ENCODE results near the gene SORT1.
A peak's percentile ranks its signal among the peaks of the same experiment; 100 is the strongest.
"Not testable (repeated sequence)": the region's sequence is repeated elsewhere in the genome, so short reads cannot be mapped to it uniquely, and the experiment has no call there.

The SORT1 gene

DNA sequence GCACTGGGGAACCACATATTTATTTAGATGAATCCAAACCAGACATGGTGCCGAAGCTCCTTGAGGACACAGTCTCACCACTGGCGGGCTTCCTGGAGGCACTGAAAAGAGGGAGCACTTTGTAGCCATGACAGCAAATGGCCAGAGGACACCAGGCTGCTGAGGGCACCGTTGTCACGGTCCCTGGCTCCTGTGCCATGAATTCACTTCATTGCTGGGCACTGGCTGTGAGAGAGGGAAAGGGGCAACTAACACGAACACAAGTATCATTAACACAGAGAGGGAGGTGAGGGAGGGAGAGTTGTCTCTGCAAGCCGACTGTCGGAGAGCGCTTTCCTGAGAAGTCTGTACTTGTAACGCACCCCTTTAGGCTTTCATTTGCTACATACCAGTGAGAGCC, 105.4 kb downstream of the SORT1 start:
- Mint-ChIP-seq H3K4me3 (no peak overlapping the region), H3K27ac (no peak overlapping the region), H3K4me1 (ENCODE audit: low read depth) (no peaks in the 10 kb centered on the region), H3K27me3 (peaks cover 4% of the 10 kb centered on the region), H3K36me3 (ENCODE audit: low read depth) (no peaks in the 10 kb centered on the region), H3K9me3 (no peaks in the 10 kb centered on the region)

DNA sequence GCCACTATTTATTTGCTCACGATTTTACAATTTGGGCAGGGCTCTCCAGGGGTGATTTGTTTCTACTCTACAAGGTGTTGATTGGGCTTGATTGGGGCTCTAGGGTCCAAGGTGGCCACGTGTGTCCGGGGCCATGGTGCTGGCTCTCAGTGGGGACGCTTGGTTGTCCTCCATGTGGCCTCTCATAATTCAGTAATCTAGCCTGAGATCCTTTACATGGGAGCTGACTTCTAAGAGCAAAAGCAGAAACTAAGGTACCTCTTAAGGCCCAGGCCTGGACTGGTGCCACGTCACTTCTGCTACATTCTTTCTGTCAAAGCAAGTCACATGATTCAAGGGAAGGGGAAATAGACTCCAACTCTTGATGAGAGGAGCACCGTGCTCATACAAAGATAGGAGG, 106.7 kb downstream of the SORT1 start:
- Mint-ChIP-seq H3K9me3 (no peaks in the 10 kb centered on the region), H3K27ac (no peak overlapping the region), H3K36me3 (ENCODE audit: low read depth) (no peaks in the 10 kb centered on the region), H3K4me1 (ENCODE audit: low read depth) (no peaks in the 10 kb centered on the region), H3K4me3 (no peak overlapping the region), H3K27me3 (peaks cover 4% of the 10 kb centered on the region)

DNA sequence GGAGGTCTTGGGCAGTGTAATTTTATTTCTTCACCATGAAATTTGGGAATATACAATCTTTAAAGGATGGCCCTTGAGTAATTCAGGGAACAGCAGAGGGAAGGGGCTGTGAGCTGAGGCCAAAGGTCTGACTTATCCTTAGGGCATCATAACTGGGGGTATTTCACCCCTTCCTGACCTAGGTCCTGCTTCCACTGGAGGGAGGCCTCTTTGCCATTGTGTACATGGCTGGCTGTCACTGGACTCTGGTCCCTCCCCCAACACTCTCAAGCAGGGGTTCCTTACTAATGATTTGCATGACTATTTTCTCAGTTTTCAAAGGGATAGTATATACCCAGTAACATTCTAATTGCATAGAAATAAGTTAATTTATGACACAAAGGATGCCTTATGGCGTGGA, 107.6 kb downstream of the SORT1 start:
- no peak overlapping the region for H3K4me3 Mint-ChIP-seq
- no peaks in the 10 kb centered on the region for H3K36me3 Mint-ChIP-seq (ENCODE audit: low read depth)
- no peaks in the 10 kb centered on the region for H3K9me3 Mint-ChIP-seq
- H3K27ac Mint-ChIP-seq, result no peak overlapping the region
- H3K4me1 Mint-ChIP-seq (ENCODE audit: low read depth), result no peaks in the 10 kb centered on the region
- H3K27me3 Mint-ChIP-seq, result peaks cover 4% of the 10 kb centered on the region

DNA sequence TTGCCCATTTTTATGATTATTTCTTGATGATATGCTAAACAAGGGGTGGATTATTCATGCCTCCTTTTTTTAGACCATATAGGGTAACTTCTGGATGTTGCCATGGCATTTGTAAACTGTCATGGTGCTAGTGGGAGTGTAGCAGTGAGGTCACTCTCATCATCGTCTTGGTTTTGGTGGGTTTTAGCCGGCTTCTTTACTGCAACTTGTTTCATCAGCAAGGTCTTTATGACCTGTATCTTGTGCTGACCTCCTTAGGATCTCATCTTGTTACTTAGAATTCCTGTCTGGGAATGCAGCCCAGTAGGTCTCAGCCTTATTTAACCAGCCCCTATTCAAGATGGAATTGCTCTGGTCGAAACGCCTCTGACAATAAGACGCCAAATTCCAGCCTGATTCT, 111.0 kb downstream of the SORT1 start:
- not testable (repeated sequence) for H3K36me3 Mint-ChIP-seq (ENCODE audit: low read depth); H3K4me3 Mint-ChIP-seq; H3K9me3 Mint-ChIP-seq; H3K27ac Mint-ChIP-seq; H3K27me3 Mint-ChIP-seq
- peaks cover 21% of the 10 kb centered on the region for H3K4me1 Mint-ChIP-seq (ENCODE audit: low read depth)

DNA sequence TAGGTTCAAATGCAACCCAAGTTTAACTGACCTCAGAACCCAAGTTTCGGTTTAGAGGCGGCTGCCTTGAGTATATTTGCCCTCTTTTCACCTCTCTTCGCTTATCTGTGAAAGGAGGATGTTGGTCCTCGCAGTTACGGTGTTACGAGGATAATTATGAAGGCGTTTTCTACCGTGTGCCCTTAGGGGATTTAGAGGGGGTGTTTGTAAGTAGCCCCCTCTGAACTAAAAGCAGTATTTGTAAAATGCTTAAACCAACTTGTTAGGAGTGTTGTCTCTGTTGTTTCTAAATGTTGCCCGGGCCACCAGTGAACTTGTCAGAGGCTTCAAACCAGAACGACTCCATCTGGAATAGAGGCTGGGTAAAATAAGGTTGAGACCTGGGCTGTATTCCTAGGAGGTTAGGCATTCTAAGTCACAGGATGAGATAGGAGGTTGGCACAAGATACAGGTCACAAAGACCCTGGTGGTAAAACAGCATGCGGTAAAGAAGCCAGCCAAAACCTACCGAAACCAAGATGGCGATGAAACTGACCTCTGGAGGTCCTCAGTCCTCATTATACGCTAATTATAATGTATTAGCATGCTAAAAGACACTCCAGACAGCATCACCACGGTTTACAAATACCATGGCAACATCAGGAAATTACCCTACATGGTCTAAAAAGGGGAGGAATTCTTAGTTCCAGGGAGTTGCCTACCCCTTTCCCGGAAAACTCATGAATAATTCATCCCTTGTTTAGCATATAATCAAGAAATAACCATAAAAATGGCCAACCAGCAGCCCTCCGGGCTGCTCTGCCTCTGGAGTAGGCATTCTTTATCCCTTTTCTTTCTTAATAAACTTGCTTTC, 113.7 kb downstream of the SORT1 start:
- Mint-ChIP-seq H3K4me1 (ENCODE audit: low read depth) (peaks cover 21% of the 10 kb centered on the region), H3K4me3 (peak overlapping the region; percentile 91), H3K9me3 (no peaks in the 10 kb centered on the region), H3K36me3 (ENCODE audit: low read depth) (no peaks in the 10 kb centered on the region), H3K27ac (peak overlapping the region; percentile 71), H3K27me3 (peaks cover 4% of the 10 kb centered on the region)

DNA sequence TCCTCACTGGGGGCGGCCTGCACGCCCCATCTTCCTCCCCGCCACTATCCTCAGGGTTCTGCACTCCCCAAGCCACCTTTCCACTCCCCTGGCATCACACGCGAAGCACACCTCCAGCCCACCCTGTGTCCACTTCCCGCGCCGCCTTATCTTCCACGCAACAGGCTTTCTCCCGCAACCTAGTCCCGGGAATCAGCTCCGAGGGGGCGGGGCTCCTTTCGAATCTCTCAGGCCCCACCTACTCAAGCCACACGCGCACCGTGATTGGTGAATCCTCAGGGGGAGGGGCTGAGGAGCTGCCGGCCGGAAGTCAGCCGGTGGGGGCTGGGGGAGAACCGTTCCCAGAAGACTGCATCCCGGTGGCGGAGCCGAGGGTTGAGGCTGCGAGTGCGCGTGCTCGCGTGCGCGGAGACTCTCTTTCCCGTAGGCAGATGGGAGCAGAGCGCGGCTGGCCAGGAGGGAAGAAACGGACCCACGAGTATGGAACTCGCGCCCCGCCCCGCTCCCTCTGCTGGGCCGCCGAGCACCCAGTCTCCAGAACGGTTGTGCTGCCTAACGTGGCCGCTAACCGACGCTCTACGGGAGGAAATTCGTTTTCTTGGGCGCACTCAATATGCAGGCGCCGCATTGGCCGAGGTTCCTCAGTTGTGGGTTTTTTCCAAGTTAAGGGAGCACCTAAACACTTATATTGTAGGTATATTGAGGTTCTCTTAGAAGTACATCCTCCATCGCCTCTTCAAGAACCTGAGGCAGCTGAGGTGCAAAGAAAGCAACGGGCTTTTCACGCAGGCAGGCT, 114.6 kb downstream of the SORT1 start, which contains the start of gene PSRC1:
PSRC1 (minus strand) TSS at position 194 of the 796 bp plus-strand sequence.
- Mint-ChIP-seq H3K4me3 (peak within 1 kb of the TSS; percentile 91), H3K9me3 (no peaks in the 10 kb centered on the region), H3K36me3 (ENCODE audit: low read depth) (no peaks in the 10 kb centered on the region), H3K4me1 (ENCODE audit: low read depth) (peaks cover 21% of the 10 kb centered on the region), H3K27me3 (no peaks in the 10 kb centered on the region), H3K27ac (peak within 1 kb of the TSS; percentile 71)

DNA sequence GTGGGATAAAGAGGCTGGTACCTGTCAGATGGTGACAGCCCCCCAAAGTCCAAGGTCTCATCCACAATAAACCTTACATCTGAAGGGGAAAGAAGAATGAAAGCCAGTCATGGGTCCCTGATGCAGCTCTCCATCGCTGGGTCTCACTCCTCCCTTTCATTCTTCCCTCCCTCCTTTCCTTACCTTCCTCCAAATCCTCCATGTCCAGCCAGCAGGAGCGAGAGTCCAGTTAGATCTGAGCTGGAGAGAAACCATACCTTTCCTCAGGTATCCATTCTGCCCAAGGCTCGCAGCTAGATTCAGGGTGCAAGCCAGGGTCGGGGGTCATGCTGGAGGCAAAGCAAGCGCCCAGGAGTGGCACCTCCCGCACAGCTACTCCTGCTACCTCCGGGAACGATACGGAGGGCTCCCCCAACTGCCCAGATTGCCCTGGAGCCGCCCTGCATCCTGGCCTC, 115.2 kb downstream of the SORT1 start:
- peak overlapping the region; percentile 71 for H3K27ac Mint-ChIP-seq
- H3K4me1 Mint-ChIP-seq (ENCODE audit: low read depth), result peaks cover 21% of the 10 kb centered on the region
- H3K4me3 Mint-ChIP-seq, result peak overlapping the region; percentile 91
- H3K9me3 Mint-ChIP-seq, result no peaks in the 10 kb centered on the region
- H3K36me3 Mint-ChIP-seq (ENCODE audit: low read depth), result no peaks in the 10 kb centered on the region
- no peaks in the 10 kb centered on the region for H3K27me3 Mint-ChIP-seq

DNA sequence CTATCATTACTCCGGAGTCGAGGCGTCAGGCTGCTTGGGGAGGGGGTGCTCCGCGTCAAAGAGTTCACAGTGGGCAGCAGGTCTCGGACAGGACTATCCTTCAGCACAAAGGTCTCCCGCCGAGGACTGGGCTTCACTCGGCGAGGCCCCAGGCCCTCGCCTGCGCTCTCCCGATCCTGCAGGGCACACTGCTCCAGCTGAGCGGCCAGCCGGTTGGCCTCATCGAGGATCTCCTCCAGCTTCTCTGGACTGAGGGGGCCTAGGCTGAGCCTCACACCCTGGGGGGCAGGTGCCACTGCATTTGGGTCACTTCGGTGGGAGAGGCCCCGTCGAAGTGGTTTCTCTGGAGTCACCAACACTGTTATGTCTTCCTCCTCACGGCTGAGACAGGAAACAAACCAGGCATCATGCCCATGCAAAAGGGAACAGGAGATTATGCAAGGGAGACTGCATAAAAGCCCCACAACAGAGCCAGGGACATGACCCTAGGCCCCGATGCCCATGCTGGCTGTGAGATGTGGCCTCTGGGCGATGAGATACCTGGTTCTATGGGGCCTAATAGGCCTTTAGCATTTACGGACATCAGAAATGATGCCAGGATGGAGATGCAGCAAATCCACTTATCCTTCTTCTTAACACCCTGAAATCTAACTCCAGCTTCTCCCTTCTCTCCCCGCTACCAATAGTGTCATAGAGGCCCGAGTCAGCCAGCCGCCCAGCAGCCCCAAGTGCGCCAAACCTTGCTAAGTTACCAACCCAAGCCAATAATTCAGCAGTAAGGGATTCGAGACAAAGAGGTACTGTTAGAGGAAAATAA, 115.8 kb downstream of the SORT1 start:
- Mint-ChIP-seq H3K27me3 (no peaks in the 10 kb centered on the region), H3K4me3 (peak overlapping the region; percentile 91), H3K9me3 (no peaks in the 10 kb centered on the region), H3K36me3 (ENCODE audit: low read depth) (no peaks in the 10 kb centered on the region), H3K27ac (no peak overlapping the region), H3K4me1 (ENCODE audit: low read depth) (peaks cover 24% of the 10 kb centered on the region)

DNA sequence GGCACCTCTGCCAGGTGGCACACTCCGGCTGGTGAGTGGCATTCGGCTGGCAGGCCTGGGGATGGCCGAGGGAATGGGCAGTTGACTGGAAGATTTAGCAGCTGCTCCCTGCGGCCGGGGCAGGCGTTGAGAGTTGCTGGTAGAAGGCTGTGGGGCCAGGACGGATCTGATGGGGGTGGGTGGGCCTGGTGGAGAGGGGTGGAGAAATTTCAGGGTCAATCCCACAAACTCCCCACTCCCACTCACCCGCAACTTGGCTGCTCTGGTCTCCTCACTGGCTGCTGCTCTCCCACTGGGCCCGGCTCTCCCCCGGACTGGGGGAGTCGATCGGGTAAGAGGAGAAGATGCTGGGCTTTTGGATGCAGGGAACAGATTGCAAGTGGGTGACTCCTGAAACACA, 116.9 kb downstream of the SORT1 start:
- Mint-ChIP-seq H3K4me1 (ENCODE audit: low read depth) (peaks cover 24% of the 10 kb centered on the region), H3K36me3 (ENCODE audit: low read depth) (no peaks in the 10 kb centered on the region), H3K4me3 (no peak overlapping the region), H3K27ac (no peak overlapping the region), H3K9me3 (no peaks in the 10 kb centered on the region), H3K27me3 (no peaks in the 10 kb centered on the region)

DNA sequence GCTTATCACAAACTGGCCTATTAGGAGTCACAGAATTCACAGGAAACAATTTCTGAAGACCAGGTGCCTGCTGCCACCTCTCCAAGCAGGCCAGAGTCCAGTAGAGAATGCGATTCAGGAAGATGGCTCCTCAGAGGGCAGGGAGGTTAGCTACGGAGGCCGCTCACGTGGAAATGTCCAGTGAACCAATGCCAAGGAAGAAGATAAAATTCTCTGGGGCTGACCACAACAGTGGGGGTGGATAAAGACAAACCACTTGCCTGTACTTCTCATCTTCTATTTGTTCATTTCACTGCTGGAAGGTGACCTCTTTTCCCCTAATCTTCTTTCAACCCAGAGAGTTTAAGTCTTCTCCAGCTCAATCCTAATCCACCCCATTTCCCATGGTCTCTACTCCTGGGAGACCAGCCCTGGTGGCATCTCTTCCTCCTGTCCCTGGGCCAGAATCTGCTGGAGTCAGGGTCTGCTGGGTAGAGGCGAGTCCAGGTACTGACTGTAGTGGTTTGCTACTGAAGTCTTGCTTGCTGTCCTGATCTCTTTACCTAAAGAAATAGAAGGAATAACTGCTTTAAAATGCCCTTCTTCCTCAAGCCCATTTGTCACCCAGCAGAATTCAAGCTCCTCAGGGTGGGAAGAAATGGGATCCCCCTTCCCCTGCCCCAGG, 118.0 kb downstream of the SORT1 start:
- Mint-ChIP-seq H3K4me1 (ENCODE audit: low read depth) (peaks cover 24% of the 10 kb centered on the region), H3K36me3 (ENCODE audit: low read depth) (no peaks in the 10 kb centered on the region), H3K9me3 (no peaks in the 10 kb centered on the region), H3K27me3 (no peaks in the 10 kb centered on the region), H3K4me3 (no peak overlapping the region), H3K27ac (no peak overlapping the region)

DNA sequence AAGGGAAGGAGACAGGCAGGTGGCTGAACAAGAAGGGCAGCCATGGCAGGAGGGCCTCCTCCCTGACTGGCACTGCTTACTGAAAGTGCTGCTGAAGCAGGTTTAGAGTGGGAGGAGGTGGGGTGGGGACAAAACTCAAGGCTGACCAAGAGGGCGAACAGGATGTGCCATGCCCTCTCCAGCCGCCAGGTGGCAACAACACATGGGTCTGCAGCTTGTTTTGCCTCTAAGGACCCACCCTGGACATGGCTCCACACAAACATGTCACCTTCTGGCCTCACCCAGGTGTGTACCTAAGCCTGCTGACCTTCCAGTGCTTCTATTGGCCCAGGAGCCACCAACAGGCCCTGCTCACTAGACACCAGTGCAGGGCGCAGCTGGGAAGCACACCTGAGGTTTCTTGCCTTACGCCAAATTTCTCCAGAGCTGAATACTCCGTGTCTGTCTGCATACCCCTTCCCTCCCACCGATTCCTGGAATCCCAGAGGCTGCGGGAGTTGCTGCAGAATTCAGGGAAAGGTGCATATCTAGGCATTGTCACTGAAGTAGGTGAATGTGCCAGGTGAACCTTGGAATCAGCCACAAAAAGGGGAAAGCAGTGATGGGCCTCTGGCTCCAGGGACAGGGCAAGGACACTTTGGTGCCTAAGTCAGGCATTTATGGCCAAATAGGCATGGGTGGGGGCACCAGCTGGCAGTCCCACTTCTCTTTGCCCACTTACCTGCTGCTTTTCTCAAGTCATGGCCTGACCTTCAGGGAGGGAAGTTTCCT, 120.1 kb downstream of the SORT1 start:
- no peaks in the 10 kb centered on the region for H3K27me3 Mint-ChIP-seq
- no peak overlapping the region for H3K4me3 Mint-ChIP-seq
- no peaks in the 10 kb centered on the region for H3K9me3 Mint-ChIP-seq
- H3K4me1 Mint-ChIP-seq (ENCODE audit: low read depth), result peaks cover 15% of the 10 kb centered on the region
- H3K27ac Mint-ChIP-seq, result no peak overlapping the region
- H3K36me3 Mint-ChIP-seq (ENCODE audit: low read depth), result no peaks in the 10 kb centered on the region

DNA sequence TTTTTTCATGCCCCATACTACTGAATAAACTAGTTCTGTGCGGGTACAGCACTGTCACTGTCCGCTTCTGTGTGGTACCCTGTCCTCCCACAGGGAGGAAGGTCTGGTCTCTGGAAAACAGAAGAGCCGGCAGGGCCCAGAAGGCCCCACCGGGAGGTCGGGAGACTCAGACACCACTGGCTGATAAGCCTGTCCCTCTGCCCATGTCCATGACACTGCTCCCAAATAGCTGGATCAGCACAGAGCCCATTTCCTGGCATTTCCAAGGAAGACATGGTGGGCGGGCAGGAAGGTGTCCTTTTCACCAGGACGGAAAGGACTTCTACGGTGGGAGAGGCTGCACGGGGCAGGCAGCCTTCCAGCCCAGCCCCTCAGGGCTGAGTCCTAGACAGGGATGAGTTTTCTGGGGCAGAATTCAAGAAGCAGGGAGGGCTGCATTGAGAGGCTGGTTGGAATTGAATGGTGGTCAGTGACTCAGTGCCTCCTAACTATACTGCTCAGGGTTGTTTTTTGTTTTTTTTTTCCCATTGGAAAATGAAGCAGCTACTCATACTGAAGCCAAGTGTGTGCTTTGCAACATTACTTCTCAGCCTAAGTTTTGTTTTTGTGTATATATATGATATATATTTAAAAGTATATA, 121.9 kb downstream of the SORT1 start:
- Mint-ChIP-seq H3K27me3 (no peaks in the 10 kb centered on the region), H3K9me3 (no peaks in the 10 kb centered on the region), H3K27ac (no peak overlapping the region), H3K36me3 (ENCODE audit: low read depth) (no peaks in the 10 kb centered on the region), H3K4me1 (ENCODE audit: low read depth) (peaks cover 8% of the 10 kb centered on the region), H3K4me3 (no peak overlapping the region)

Measured in stimulated activated naive CD8-positive, alpha-beta T cell treated with anti-CD3 and anti-CD28 coated beads, Interleukin-15, Interleukin-2, amounts not matched to agents 100 ng/mL and 50 ng/mL, for 24 hours (primary cell).